ENCODE results near the gene MRPL33.
"Not testable (repeated sequence)": the region's sequence is repeated elsewhere in the genome, so short reads cannot be mapped to it uniquely, and the experiment has no call there.

The MRPL33 gene

DNA sequence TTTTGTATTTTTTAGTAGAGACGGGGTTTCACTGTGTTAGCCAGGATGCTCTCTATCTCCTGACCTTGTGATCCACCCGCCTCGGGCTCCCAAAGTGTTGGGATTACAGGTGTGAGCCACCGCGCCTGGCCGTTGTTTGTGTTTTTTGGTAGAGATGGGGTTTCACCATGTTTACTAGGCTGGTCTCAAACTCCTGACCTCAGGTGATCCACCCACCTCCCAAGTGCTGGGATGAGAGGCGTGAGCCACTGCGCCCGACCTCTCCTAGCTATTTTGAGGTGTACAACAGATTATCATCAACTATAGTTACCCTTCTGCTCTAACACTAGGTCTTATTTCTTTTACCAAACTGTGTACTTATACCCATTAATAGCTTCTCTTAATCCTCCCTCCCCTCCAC, 28.9 kb upstream of the MRPL33 start:
- DNase-seq: no peak

DNA sequence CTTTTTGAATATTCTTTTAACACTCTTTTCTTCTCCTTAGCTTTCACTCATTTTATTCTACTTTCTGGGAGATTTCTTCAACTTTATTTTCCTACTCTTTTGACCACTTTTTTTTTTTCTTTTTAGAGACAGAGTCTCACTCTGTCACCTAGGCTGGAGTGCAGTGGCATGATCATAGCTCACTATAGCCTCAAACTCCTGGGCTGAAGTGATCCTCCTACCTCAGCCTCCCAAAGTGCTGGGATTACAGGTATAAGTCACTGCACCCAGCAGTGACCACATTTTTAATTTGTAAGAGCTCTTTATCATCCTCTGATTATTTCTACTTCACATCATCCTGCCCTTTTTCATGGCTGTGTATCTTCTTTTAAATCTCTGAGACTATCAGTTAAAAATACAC, 26.0 kb upstream of the MRPL33 start:
- not testable (repeated sequence) for DNase-seq

DNA sequence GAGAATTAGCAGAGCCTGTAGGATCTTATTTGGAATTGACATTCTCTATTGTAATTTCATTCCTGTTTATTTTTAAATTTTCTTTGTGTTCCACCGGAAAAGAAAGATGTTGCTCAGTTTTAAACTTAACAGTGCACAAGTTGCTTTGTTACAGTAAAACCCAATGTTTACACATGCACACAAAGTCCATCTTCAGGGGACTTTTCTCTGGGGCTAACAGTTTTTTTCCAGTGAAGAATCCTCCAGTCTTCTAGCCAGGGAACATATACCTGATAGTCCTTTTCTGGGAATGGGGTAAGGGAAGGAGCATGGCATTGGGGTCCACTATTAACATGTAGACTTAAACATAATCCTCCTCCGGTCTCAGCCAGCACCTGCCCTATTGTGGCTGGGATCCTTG, 25.2 kb upstream of the MRPL33 start:
- no peak for DNase-seq

DNA sequence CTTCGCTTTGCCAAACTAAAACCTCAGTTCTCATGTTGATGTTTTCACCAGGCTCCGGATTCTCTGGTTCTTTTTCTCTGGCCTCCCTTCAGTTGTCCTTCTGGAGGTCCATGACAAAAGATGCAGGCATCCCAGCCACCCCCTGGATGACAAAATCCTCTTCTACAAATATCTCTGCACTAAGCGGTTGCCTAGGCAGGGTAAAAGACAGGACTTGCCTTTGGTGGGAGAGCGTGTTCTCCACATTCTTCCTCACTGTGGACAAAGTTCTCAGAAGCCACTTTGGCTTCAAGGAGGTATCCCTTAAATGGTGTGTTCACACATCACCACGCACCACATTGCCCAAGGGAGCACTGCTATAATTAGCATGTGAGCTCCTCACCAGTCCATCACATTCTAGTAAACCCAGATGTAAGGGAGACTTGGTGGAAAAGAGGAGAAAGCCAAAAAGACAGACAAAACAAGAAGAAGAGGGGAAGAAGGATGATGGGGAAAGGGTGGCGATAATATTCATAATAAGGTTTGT, 23.6 kb upstream of the MRPL33 start:
- no peak for DNase-seq

DNA sequence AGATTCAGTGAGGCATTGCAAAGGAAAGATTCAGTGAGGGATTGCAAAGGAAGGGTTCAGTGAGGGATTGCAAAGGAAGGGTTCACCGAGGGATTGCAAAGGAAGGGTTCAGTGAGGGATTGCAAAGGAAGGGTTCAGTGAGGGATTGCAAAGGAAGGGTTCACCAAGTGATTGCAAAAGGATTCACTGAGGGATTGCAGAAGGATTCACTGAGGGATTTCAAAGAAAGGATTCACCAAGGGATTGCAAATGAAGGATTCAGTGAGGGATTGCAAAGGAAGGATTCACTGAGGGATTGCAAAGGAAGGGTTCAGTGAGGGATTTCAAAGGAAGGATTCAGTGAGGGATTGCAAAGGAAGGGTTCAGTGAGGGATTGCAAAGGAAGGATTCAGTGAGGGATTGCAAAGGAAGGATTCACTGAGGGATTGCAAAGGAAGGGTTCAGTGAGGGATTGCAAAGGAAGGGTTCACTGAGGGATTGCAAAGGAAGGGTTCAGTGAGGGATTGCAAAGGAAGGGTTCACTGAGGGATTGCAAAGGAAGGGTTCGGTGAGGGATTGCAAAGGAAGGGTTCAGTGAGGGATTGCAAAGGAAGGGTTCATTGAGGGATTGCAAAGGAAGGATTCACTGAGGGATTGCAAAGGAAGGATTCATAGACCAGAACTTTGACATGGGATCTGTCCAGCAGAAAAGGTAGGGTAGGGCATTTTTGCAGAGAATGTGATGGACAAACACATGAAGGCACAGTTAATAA, 22.5 kb upstream of the MRPL33 start:
- DNase-seq: not testable (repeated sequence)

DNA sequence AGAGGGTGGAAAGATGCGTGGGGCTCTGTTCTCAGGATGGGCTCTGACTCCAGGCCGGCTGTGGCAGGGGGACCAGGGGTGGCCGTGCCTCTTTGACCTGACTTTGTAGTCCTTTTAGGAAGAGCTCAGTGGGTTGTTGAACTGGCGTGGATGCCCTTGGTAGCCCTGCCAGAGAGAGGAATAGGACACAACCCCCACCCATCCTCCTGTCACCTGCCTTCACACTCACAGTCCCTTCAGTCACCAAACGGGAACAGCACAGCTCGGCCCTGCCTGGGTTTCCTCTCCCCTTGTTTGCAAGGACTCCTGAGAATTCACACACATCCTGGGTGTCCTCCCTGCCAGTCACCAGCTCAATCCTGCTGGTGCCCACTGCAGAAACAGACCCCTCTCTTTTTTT, 20.1 kb upstream of the MRPL33 start:
- DNase-seq: no peak

DNA sequence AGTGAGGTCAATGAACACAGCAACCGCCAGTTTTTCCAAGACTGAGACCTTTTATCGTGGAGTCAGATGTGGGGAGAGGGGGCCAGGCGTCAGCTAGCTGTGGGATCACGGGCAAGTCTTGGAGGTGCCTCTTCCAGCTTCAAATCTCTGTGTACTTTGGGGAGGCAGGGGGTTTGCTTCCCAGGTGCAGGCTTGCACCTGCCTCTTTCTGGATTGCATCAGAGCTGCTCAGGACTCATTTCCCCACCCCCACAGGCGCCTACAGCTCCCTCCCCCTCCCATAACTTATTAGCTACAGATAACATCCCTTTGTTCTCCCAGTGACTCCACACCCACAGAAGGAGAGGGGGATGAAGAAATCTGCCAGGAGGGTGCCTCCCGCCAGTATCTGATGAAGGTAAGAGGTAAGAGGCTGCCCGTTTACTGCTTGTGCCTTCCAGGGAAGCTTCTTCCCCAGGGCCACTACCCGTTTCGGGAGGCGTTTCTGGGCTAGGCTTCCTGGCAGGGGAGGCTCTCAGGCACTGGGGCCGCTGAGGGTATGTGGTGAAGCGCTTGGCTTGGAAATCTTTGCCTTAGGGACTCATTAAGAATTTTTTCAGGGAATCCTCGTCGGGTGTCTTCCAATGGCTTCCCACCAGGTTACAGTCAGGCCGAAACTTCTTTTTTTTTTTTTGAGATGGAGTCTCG, 18.8 kb upstream of the MRPL33 start:
- DNase-seq: no peak

DNA sequence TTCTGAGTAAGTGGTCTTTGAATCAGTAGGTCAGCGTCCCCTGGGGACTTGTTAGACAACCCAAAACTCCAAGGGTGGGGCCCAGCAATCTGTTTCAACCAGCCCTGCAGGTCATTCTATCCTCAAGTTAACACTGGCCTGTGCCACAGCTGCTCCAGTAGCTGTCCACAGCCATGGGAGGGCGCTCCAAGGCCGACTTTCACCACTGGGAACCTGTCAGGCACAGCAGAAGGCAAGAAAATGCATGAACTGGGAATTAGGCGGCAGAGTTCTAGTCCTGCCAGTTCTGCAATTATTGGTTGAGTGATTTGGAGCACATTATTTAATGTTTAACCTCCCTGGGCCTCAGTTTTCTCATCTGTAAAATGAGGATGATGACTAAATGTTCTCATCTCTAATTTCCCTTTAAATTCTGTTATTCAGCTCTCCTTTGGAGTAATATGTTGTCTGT, 17.4 kb upstream of the MRPL33 start:
- peak; percentile 74 for DNase-seq

DNA sequence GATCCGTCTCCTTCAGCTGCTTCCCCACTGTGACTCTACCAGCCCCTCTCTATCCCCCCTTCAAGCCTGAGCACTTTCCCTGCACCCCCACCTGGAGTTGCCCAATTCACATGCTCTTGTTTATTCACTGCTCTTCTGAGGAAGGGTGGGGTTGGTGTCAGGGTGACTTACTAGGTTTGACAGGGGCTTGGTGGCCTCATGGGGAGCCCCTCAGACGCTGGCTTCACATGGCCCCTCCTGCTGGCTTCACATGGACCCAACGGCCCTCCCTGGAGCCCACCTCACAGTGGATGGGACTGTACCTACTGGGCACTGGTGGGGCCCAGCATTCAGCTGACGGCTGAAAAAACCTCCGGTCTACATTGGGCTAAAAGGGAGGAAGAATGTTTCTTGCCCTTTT, 16.7 kb upstream of the MRPL33 start:
- DNase-seq: no peak

DNA sequence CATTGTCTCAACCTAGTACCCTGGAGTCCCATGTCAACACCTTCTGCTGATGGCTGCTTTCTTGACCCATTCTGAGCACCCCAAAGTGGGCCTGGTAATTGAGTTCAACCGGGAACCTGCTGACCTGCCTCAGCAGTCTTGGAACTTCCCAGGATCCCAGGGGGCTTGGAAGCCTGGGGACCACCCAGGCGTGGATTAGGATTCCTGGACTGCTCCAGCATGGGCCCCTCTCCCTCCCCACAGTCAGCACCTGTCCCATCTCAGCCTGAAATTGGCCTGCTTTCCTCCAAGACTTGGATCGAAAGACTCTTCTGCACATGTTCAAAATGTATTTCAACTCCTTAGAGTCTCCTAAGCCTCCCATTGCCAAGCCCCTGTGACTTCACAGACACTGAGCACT, 15.4 kb upstream of the MRPL33 start:
- DNase-seq: no peak

DNA sequence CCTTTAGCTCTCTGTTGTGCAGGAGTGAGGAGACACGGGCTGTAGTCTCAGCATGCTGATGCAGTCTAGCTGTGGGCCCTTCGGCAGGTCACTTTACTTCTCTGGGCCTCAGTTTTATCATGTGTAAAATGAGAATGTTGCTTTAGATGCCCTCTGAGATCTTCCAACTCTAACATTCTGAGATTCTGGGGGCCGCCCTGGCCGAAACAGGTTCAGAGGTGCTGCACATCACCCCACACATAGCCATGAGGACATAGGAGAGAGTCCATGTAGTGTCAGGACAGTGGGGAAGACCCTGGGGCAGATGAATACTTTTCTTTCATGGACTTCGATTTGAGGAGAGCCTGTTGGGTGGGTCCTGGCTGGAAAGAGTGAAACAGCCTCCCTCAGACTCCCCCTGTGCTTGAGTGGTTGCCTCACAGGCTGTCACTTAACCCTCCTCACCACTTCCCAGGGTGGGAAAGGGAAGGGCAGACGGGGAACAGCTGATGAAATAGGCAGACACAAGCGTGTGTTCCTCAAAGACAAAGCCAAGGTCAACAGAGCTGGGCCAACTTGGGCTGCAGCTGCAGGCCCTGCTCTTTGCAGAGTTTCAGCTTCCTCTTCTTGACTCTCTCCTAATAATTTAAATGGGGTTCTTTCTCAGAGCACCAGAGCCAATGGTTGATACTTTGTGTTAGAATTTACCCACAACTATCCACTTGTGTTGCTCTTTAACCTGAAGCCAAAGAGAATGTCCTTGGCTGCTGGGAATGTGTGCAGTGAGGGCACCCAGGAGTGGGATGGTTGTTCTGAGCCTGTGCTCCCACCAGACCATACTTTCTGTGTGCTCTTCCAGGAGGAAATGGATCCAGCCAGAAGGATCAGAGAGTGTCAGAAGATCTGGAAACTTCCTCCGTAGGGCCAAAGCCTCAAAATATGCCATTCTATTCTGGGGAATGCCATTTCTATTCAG, 14.7 kb upstream of the MRPL33 start:
- no peak for DNase-seq

DNA sequence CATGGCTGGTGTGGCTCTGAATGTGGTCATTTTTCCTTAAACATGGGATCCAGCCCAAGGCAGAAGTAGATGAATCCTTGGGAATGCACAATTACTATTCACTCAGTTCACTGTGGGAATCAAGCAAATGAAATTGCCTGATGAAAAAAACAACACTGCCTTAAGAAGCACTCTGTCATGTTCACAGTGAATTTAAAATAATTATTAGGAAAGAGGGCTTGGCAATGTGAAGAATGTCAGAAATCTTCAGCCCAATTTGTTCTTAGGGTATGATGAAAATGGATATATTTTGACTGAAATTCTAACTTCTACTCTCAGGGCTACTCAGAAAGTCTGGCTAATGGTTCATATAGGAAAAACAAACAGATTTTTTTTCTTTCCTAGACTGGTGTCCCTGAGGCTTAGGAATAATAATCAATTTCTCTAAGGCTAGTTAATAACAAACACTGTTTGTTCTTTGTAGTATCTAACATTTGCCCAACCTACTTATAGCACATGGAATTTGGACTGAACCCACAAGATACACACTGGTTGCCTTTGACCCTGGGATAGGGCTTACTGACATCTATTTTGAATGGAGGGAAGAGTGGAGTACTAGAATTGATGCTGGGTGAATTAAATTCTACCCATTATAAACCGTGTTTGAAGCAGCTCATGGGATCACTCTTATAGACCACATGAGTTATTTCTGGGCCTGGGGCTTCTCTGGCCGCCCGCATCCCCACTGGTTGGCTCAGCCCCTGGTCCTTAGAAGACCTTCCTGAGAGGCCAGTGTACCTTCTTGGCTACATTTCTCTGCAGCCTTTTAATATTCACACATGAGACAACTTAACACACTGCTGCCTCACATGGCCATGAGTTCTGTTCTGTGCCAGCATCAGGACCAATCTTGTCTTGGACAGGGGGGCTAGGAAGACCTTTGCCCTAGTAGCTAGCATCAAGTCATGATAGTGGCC, 8.3 kb upstream of the MRPL33 start:
- no peak for DNase-seq

DNA sequence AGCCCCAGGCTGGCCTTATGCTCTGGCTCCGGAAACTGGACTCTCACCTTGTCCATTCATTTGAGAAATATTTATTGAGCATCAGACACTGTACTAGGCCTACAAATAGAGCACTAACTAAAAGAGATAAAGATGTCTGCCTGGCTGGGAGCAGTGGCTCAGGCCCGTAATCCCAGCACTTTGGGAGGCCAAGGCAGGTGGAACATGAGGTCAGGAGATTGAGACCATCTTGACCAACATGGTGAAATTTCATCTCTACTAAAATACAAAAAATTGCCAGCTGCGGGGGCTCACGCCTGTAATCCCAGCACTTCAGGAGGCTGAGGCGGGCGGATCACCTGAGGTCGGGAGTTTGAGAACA, 7.6 kb upstream of the MRPL33 start:
- DNase-seq: no peak

DNA sequence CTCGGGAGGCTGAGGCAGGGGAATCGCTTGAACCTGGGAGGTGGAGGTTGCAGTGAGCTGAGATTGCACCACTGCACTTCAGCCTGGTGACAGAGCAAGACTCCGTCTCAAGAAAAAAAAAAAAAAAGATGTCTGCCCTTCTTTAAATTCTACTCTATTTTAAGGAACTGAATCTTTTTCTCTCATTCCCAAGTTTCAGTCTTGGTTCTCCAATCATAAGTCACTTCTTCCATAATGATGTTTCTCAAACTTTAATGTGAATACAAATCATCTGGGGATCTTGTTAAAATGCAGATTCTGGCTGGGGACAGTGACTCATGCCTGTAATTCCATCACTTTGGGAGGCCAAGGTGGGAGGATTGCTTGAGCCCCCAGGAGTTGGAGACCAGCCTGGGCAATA, 7.0 kb upstream of the MRPL33 start:
- DNase-seq: not testable (repeated sequence)

DNA sequence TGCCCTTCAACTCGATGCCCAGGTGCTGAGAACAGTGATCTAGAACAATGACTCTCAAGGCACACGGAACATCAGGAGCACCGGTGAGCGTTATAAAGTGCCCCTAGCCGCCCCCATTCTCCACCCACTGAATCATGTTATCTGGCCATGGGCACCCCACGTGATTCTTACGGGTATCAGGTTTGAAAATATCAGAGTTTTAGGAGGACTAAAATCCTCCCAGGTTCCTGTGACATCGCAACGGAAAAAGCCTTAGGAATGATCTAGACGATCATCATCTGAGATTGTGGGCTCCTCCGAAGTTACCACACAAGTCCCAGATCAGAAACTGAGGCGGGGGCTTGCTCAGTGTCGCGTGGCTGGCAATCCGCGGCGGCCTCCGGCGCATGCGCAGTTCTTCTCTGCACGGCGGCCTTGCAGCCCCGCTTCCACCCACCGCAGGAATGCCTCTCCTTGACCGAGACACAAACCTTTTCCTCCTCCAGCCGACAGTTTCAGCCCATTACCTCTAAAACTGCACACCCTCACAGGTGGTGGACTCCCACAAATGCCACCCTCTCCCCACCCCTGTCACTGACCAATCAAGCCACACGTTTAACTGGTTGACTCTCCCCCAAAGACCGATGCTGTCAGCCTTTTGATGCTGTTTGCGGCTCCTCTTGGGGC, 5.8 kb upstream of the MRPL33 start:
- peak; percentile 57 for DNase-seq

DNA sequence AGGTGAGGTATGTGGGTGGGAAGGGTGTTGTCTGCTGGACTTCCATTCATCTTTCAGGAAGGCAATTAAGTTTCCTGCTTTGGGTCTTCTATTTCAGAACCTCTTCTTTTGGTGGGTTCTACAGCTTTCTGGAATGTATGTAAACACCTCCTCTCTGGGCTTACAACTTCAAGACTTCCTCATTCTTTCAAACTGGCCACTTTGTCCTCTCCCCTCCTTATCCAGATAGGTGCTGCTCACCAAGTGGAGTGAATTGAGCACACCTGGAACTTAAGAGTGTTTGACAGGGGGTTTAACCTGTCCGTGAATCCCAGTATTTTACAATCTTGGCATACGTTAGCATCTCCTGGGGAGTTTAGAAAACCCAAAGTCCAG, 5.2 kb upstream of the MRPL33 start:
- no peak for DNase-seq

DNA sequence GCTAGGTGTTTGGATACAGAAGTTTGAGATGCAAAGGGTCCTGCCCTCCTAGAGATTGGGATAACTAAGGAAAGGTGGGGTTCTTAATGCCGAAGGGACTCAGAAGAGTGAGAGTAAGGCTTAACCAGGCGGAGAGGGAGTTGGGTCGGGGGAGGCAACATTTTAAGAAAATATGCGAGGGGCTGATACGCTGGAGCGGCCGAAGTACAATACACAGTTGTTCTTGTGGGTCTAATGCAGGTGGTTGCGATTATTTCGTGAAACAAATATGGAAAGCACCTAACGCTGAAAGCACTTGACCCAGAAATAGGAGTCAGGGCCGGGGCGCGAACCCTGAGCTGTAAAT, 344 bp upstream of the MRPL33 start:
- DNase-seq: no peak

DNA sequence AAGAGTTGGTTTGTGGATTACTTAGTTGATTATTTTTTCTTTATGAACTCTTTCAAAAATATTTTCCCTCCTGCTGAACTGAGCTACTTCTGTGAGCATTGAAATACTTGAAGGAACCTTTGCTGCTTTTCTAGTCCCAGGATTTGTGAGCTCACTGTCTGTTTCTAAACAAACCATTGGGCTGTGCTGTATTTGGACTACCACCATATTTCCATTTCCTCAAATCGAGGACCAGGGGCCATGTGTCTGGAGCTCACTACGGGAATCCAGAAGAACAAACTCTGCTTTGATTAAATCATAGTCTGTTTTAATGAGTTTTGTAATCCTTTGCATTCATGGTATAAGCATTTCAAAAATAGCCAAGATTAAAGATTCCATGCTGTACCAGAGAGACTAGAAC, 1.3 kb downstream of the MRPL33 start:
- no peak for DNase-seq

DNA sequence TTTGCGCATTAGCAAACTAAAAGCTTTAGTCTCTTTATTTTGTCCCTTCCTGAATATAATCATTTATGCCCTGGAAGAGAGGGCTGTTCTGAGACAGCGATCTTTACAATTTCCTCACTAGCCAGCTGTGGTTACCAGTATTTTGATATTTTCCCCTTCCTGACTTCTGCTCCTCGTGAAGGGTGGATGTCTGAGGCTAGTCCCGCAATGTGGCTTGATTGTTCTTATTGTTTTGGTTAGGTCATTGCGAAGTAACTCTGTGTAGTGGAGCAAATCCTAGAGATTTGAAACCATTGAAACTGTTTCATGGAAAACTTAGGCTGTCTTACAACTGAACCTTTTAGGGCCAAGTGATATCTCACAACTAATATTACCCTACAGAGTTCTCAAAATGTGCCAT, 2.4 kb downstream of the MRPL33 start:
- DNase-seq: no peak

DNA sequence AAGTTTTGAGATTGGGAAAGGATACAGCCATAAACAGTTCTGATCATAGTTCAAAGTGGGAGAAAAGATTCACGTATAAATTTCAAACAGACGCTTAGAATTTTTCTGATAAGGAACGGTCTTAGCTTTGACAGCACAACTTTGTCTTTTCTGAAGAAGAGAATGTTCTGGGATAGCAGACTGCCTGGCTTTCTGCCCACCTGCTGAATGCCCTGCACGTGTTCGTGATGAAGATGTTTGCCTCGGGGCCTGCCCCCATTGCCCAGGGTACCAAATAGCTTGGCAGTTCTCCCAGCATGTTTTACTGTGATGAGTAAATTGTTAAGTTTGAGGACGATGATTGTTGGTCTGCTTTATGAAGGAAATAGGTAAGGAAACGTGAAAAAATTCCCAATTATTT, 4.6 kb downstream of the MRPL33 start:
- no peak for DNase-seq

DNA sequence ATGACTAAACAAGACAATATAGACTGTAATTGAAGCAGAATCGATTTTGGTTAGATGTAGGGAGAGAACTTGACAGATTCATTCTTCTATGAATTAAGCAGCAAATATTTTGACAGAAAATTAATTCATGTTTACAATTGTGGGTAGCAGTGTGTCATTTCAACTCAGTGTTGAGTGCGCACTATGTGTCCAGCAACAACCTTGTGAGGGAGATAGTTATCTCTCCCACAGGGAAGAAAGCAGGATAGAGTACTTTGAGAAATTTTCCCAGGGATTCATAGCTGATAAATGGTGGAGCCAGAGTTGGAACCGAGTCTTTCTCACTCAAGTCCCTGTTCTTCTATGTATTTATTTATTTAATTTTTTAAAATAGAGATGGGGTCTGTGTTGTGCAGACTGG, 5.2 kb downstream of the MRPL33 start:
- DNase-seq: no peak
